Activated CD4-positive, alpha-beta T cell treated with anti-CD3 and anti-CD28 coated beads, Interleukin-2, amount 50 U/mL, for 16 hours (primary cell): ENCODE data around the gene CFAP299.
"Not testable (repeated sequence)": the region's sequence is repeated elsewhere in the genome, so short reads cannot be mapped to it uniquely, and the experiment has no call there.

Source experiments
- DNase-seq: peaks from one replicate; pipeline ENCODE4 v3.0.0-alpha.2; 2020

CFAP299 gene

GRCh38 chr4:80393246-80393969 is 57.9 kb downstream of the CFAP299 start:
- peak; percentile 56 for DNase-seq

DNA sequence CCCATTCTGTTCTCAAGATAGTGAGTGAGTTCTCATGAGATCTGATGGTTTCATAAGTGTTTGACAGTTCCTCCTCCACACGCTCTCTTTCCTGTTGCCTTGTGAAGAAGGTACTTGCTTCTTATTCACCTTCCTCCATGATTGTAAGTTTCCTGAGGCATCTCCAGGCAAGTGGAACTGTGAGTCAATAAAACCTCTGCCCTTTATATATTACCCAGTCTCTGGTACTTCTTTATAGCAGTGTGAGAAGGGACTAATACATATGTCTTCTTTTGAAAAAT is 58.4 kb downstream of the CFAP299 start:
- no peak for DNase-seq

DNA sequence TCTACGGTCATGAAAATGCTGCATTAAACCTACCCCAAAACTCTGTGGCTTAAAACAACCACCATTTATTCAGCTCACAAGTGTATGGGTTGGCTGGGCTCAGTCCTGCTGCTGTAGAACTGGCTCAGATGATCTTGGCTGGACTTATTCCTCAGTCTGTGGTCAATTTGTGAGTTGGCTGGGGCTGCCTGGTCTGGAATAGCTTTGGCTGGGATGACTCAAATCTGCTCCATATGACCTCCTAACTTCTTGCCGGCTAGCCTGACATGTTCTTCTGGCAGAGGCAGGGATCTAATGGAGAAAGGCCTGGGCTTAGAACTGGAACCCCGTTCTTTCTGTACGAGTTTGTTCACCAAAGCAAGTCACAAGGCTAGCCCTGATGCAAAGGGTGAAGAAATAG is 71.7 kb downstream of the CFAP299 start:
- DNase-seq, result no peak

DNA sequence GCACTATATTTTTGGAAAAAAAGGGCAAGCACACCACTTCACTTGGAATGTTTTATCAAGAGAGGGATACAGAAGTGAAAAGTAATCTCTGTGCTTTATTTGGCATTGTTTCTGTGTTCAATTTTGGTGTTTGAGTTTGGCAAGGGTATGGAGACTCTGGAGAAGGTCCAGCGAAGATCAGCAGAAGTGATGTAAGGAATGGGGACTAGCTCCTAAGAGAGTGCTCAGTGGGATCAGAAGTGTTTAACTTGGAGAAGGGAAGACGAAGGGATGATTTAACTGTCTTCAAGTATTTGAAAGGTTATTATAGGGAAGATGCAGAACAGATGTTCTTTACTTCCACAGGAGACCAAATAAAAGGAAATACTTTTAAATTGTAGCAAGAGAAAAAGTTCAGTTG is 74.3 kb downstream of the CFAP299 start:
- no peak for DNase-seq

GRCh38 chr4:80412322-80412721 is 76.8 kb downstream of the CFAP299 start:
- DNase-seq, result no peak

- no peak for DNase-seq
Measured at GRCh38 chr4:80413086-80413485, 77.6 kb downstream of the CFAP299 start.

DNA sequence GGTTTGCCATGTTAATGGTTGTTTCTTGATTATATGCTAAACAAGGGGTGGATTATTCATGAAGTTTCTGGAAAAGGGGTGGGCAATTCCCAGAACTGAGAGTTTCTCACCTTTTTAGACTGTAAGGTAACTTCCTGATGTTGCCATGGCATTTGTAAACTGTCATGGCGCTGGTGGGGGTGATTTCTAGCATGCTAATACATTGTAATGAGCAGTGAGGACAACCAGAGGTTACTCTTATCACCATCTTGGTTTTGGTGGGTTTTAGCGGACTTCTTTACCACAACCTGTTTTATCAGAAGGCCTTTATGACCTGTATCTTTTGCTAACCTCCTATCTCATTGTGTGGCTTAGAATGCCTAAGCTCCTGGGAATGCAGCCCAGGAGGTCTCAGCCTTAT is 81.5 kb downstream of the CFAP299 start:
- no peak for DNase-seq

- no peak for DNase-seq
Measured at GRCh38 chr4:80419946-80420345, 84.4 kb downstream of the CFAP299 start.

- DNase-seq, result no peak
Measured at GRCh38 chr4:80420638-80421037, 85.1 kb downstream of the CFAP299 start.

DNA sequence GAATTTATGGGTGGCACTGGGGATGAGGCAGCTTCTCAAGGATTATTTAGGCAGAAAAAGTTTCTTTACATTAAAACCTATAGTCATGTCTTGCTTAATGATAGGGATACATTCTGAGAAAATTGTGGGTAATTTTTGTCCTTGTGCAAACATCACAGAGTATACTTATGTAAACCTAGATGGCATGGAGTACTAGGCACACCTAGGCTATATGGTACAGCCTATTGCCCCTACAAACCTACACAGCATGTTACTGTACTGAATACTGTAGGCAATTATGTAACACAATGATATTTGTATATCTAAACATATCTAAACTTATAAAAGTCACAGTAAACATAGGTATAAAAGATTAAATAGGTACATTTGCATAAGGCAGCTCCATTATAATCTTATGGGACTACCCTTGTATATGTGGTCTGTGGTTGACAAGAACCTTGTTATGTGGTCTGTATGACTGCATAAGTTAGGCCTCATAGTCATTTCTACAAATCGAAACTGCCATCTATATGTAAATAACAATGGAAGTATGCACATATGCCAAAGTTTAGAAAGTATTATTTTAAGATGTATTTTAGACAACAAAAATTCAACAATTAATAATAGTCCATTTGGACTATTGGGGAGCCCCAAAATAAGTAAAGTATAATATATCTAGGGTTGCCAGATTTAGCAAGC is 87.3 kb downstream of the CFAP299 start:
- peak; percentile 14 for DNase-seq

- no peak for DNase-seq
Measured at GRCh38 chr4:80423553-80424224, 88.2 kb downstream of the CFAP299 start.

DNA sequence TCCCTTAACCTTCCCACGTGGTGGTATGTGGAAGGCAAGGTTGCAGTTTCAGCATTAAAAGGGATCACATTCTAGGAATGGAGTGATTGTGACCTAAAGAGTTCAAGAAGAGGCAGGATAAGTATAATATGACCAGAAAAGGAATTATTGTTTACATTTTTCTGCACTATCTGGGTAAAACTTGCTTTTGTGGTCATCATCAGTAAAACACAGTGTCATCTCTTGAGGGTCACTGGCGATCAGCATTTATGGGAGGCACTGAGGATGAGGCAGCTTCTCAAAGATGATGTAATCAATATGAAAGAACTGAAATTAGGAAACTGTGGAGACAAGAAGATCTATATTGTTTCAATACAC is 88.7 kb downstream of the CFAP299 start:
- no peak for DNase-seq

DNA sequence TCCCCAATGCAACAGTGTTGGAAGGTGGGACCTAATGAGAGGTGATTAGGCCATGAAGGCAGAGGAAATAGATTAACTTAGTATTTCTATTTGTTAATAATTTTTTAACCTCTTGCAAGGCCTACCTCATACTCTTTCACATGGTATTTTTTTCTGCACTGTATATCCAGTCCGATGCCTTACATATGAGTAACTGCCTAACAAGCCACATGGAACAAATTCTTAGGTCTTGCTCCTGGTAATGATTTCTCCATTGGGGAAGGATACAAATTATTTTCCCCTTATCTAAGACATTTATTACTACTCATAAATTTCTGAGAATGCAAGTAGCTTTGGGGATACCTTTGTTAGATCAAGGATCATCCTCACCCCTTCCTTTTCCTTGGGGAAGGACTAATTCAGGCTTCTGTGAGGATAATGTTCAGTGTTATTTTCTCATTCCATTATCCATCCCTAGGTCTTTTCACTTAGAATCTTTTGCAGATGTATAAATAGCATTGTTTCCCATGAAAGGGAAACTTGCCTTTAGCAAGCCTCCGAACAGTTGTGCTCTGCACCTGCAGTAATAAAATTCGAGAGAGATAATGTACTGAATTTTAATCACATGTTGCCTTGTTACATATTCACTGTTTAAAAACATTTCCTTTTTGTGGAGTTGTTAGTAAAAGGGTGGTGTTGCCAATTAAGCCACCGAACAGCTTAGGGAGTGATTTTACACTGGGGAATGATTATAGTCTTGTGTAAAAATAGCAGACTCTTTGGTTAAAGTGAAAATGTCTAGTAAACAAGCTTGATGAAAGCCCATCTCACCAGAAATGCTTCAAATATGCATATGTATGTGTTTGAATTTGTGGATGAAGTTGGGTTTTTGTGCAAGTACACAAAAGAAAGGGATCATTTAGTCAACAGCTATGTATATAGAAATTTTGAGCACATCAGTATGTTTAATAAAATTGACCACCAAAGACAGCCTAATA is 89.9 kb downstream of the CFAP299 start:
- no peak for DNase-seq

- DNase-seq, result no peak
Measured at GRCh38 chr4:80431203-80431965, 95.9 kb downstream of the CFAP299 start.

DNA sequence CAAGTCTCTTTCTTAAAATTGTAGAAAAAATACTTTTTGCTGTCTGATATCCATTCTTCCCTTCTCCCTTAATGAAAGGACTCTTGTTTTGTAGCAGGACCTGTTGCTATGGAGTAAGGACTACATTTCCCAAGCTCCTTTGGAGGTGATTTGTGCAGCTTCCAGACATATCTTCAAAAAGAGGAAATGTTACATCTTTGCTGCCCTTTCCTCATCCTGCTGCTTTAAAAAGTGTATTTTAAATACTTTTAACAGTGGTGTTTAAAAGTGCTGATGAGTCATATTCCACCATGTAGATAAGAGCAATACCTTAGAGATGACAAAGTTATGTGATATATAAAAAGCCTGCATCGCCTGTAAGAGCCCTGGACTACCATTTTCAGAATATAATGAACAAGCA is 98.7 kb downstream of the CFAP299 start:
- DNase-seq, result no peak

DNA sequence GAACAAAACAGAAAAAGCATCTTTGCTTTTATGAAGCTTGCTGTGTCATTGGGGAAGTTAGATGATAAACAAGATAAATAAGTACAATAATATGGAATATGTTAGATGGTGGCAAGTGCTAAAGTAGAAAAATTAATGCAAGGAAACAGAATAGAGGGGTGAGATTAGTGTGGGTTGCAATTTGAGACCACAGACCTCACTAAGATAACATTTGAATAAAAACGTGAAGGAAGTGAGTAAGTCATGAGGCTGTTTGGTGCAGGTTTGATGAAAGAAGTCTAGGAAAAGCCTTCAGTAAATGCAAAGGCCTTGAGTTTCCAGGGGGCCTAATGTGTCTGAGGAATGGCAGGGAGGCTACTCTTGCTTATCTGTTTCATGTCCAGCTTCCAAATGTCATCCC is 102.5 kb downstream of the CFAP299 start:
- DNase-seq, result no peak

DNA sequence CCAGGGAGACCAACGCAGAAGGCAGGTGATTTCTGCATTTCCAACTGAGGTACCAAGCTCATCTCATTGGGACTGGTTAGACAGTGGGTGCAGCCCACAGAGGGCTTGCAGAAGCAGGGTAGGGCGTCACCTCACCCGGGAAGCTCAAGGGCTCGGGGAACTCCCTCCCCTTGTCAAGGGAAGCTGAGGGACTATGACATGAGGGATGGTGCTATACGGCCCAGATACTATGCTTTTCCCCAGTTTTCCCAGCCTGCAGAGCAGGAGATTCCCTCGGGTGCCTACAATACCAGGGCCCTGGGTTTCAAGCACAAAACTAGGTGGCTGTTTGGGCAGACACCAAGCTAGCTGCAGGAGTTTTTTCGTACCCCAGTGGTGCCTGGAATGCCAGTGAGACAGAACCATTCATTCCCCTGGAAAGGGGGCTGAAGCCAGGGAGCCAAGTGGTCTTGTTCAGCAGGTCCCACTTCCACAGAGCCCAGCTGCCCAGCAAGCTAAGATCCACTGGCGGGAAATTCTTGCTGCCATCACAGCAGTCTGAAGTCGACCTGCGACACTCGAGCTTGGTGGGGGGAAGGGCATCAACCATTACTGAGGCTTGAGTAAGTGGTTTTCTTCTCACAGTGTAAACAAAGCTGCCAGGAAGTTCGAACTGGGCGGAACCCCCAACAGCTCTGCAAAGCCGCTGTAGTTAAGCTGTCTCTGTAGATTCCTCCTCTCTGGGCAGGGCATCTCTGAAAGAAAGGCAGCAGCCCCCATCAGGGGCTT is 103.9 kb downstream of the CFAP299 start:
- DNase-seq, result not testable (repeated sequence)

- DNase-seq, result no peak
Measured at GRCh38 chr4:80446248-80446647, 110.7 kb downstream of the CFAP299 start.

- DNase-seq, result no peak
Measured at GRCh38 chr4:80446664-80447063, 111.1 kb downstream of the CFAP299 start.

- no peak for DNase-seq
Measured at GRCh38 chr4:80447493-80447892, 112.0 kb downstream of the CFAP299 start.

- no peak for DNase-seq
Measured at GRCh38 chr4:80448056-80448455, 112.5 kb downstream of the CFAP299 start.

DNA sequence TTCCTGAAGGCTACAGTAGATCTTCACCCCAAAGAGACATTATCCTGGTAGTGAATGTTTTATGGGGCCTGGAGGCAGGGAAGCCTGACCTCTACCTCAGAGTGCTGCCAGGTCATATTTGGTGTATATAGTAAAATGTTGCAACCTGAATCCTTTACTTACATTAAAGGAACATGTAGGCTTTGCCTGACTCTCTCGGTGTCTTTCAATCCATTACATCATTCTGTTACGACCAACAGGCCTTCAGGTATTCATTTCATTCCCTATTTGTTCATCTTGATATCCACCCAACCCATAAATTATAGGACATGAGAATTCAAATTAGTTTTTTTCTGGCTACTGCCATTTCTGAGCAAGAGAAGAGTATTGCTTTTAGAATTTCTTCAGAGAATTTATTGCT is 116.5 kb downstream of the CFAP299 start:
- DNase-seq, result no peak
